A549 (cell line): ENCODE measurements around the gene PPFIA4. TPM values are rescaled to one million over a fixed set of nuclear protein-coding genes. Genes with fewer than 3 reads are reported as not detected.
A peak's percentile ranks its signal among the peaks of the same experiment; 100 is the strongest.

Experiments
- ATAC-seq, 2 experiments: fragments of 200-7000 bp in 1 of 2; fragments of >200 bp in 1 of 2; cut with Nextera tagmentation in 1 of 2; cut with Tn5 transposase in 1 of 2; 3 replicates each; pipeline versions ENCODE4 v1.8.0 to v1.9.1; 2018 to 2020; ENCODE audit warnings: mild to moderate bottlenecking in 1 of 2, moderate library complexity in 1 of 2
- CTCF ChIA-PET: fragments of 300-600 bp; sonication (Branson Sonifier 250); formaldehyde crosslinking; extraction: SDS; loops from one replicate; lab custom pipeline; 2021; ENCODE audit warnings: antibody characterized with exemption, inconsistent platforms; lab: Yijun Ruan, JAX
- POLR2A ChIA-PET: fragments of 350-600 bp; formaldehyde crosslinking; extraction: SDS; loops from one replicate; lab custom pipeline; 2021; ENCODE audit warnings: antibody characterized with exemption, inconsistent platforms; lab: Yijun Ruan, JAX
- DNase-seq, 2 experiments: peaks; one replicate each; pipeline versions ENCODE4 v3.0.0 to v3.0.0-alpha.2; 2011 to 2016; ENCODE audit warnings: low read depth in 1 of 2, low spot score in 1 of 2
- FAIRE-seq: peaks from 2 replicates; lab custom pipeline; 2011; peaks lifted over from hg19 to GRCh38; lab: Jason Lieb, UNC
- H3K27ac ChIP-seq, 2 experiments: fragments of >200 bp; sonication (Bioruptor Twin); formaldehyde crosslinking; 3 replicates each; pipeline ENCODE4 v1.5.1; 2016 to 2017
- H3K4me1 ChIP-seq: fragments of >200 bp; sonication (Bioruptor Twin); formaldehyde crosslinking; 3 replicates; pipeline ENCODE4 v1.6.1; 2016
- H3K4me2 ChIP-seq: fragments of >200 bp; sonication (Bioruptor Twin); formaldehyde crosslinking; 3 replicates; pipeline ENCODE4 v1.6.1; 2016
- H3K4me3 ChIP-seq: fragments of >200 bp; sonication (Bioruptor Twin); formaldehyde crosslinking; 3 replicates; pipeline ENCODE4 v1.5.1; 2016
- H3K9me3 ChIP-seq: fragments of >200 bp; sonication (Bioruptor Twin); formaldehyde crosslinking; 3 replicates; pipeline ENCODE4 v1.6.1; 2016
- ATOH8 ChIP-seq: fragments of 250-450 bp; sonication (Bioruptor Pico); IDR thresholded peaks from 2 replicates; pipeline ENCODE4 v1.5.0; 2020; ENCODE audit warnings: low read depth, mild to moderate bottlenecking, moderate library complexity
- BCL3 ChIP-seq: fragments of >200 bp; sonication (Bioruptor Twin); formaldehyde crosslinking; IDR thresholded peaks from 3 replicates; pipeline ENCODE4 v1.6.1; 2016
- BHLHE40 ChIP-seq: IDR thresholded peaks from 2 replicates; pipeline ENCODE4 v1.6.1; 2012; ENCODE audit warnings: low read depth, low read length, inconsistent platforms
- CBX8 ChIP-seq: fragments of 200-600 bp; sonication (generic); IDR thresholded peaks from 2 replicates; pipeline ENCODE4 v1.6.1; 2016
- E2F6 ChIP-seq: IDR thresholded peaks from 2 replicates; pipeline ENCODE4 v1.6.1; 2012; ENCODE audit warnings: low read depth, borderline replicate concordance
- ESRRA ChIP-seq: fragments of 150-350 bp; IDR thresholded peaks from 2 replicates; pipeline ENCODE4 v1.6.1; 2014; ENCODE audit warnings: mild to moderate bottlenecking, low read length, borderline replicate concordance
- FOSB ChIP-seq: fragments of 250-450 bp; sonication (Bioruptor Pico); IDR thresholded peaks from 2 replicates; pipeline ENCODE4 v1.5.0; 2020; ENCODE audit warnings: mild to moderate bottlenecking, moderate library complexity
- FOSL2 ChIP-seq, 2 experiments: fragments of 450-650 bp in 1 of 2; fragments of >200 bp in 1 of 2; sonication (Bioruptor Twin) in 1 of 2; formaldehyde crosslinking; IDR thresholded peaks; 2 replicates each; pipeline versions ENCODE4 v1.5.0 to v1.6.1; 2016 to 2020; ENCODE audit warnings: mild to moderate bottlenecking in 1 of 2, moderate library complexity in 1 of 2
- FOXS1 ChIP-seq: fragments of 250-450 bp; sonication (Bioruptor Pico); IDR thresholded peaks from 2 replicates; pipeline ENCODE4 v1.5.0; 2020; ENCODE audit warnings: mild to moderate bottlenecking, moderate library complexity
- GATA3 ChIP-seq: IDR thresholded peaks from 2 replicates; pipeline ENCODE4 v1.6.1; 2012; ENCODE audit warnings: borderline replicate concordance
- HDAC2 ChIP-seq: fragments of 200-600 bp; sonication (generic); IDR thresholded peaks from 2 replicates; pipeline ENCODE4 v1.6.1; 2016
- HEYL ChIP-seq: fragments of 250-450 bp; sonication (Bioruptor Pico); IDR thresholded peaks from 2 replicates; pipeline ENCODE4 v1.8.0; 2021; ENCODE audit warnings: mild to moderate bottlenecking, moderate library complexity
- HMGXB4 ChIP-seq: fragments of 250-450 bp; sonication (Bioruptor Pico); IDR thresholded peaks from 2 replicates; pipeline ENCODE4 v1.5.0; 2021; ENCODE audit warnings: mild to moderate bottlenecking, moderate library complexity, borderline replicate concordance
- HOXA7 ChIP-seq: fragments of 250-450 bp; sonication (Bioruptor Pico); IDR thresholded peaks from 2 replicates; pipeline ENCODE4 v1.5.0; 2020; ENCODE audit warnings: mild to moderate bottlenecking, moderate library complexity
- HOXB13 ChIP-seq: fragments of 250-450 bp; sonication (Bioruptor Pico); IDR thresholded peaks from 2 replicates; pipeline ENCODE4 v1.5.0; 2020; ENCODE audit warnings: low read depth, mild to moderate bottlenecking, moderate library complexity
- HOXB5 ChIP-seq: fragments of 250-450 bp; sonication (Bioruptor Pico); IDR thresholded peaks from 2 replicates; pipeline ENCODE4 v1.5.0; 2020; ENCODE audit warnings: mild to moderate bottlenecking, moderate library complexity
- JUN ChIP-seq, 2 experiments: fragments of >200 bp; sonication (Bioruptor Twin); formaldehyde crosslinking; IDR thresholded peaks; 2 replicates in 1 of 2; 3 replicates in 1 of 2; pipeline ENCODE4 v1.6.1; 2016 to 2017
- JUNB ChIP-seq: fragments of >200 bp; sonication (Bioruptor Twin); formaldehyde crosslinking; IDR thresholded peaks from 2 replicates; pipeline ENCODE4 v1.6.1; 2016
- KDM1A ChIP-seq: fragments of 200-600 bp; sonication (generic); IDR thresholded peaks from 2 replicates; pipeline ENCODE4 v1.6.1; 2016; ENCODE audit warnings: low read depth, mild to moderate bottlenecking
- KDM5A ChIP-seq: fragments of 200-600 bp; sonication (generic); IDR thresholded peaks from 2 replicates; pipeline ENCODE4 v1.6.1; 2016; ENCODE audit warnings: antibody characterized with exemption, mild to moderate bottlenecking
- MAFK ChIP-seq: fragments of 450-650 bp; IDR thresholded peaks from 2 replicates; pipeline ENCODE4 v1.6.1; 2014; ENCODE audit not compliant: partially characterized antibody
- MAZ ChIP-seq: fragments of 150-350 bp; IDR thresholded peaks from 2 replicates; pipeline ENCODE4 v1.6.1; 2014; ENCODE audit warnings: antibody characterized with exemption, low read depth, low read length, borderline replicate concordance
- NR3C1 ChIP-seq: fragments of >200 bp; sonication (Bioruptor Twin); formaldehyde crosslinking; IDR thresholded peaks from 3 replicates; pipeline ENCODE4 v1.6.1; 2017
- POLR2A ChIP-seq: IDR thresholded peaks from 2 replicates; pipeline ENCODE4 v1.6.1; 2012; ENCODE audit warnings: mild to moderate bottlenecking, low read length
- POLR2AphosphoS2 ChIP-seq: conservative IDR thresholded peaks from 2 replicates; pipeline ENCODE4 v1.6.1; 2012; ENCODE audit warnings: low read length, improper control_type of control experiment, inconsistent platforms
- RAD21 ChIP-seq, 2 experiments: fragments of >200 bp in 1 of 2; sonication (Bioruptor Twin) in 1 of 2; formaldehyde crosslinking in 1 of 2; IDR thresholded peaks in 1 of 2; conservative IDR thresholded peaks in 1 of 2; 2 replicates in 1 of 2; 3 replicates in 1 of 2; pipeline ENCODE4 v1.6.1; 2012 to 2018; ENCODE audit warnings: inconsistent platforms in 1 of 2
- RARB ChIP-seq: fragments of 250-450 bp; sonication (Bioruptor Pico); IDR thresholded peaks from 2 replicates; pipeline ENCODE4 v1.8.0; 2021; ENCODE audit warnings: mild to moderate bottlenecking, moderate library complexity
- SMC3 ChIP-seq: fragments of >200 bp; sonication (Bioruptor Twin); formaldehyde crosslinking; IDR thresholded peaks from 3 replicates; pipeline ENCODE4 v1.6.1; 2018; ENCODE audit warnings: inconsistent platforms
- ZC3H11A ChIP-seq: fragments of 450-650 bp; IDR thresholded peaks from 2 replicates; pipeline ENCODE4 v1.6.1; 2014; ENCODE audit warnings: antibody characterized with exemption, mild to moderate bottlenecking
- ZNF302 ChIP-seq: fragments of 250-450 bp; sonication (Bioruptor Pico); IDR thresholded peaks from 2 replicates; pipeline ENCODE4 v1.9.0; 2021; ENCODE audit warnings: inconsistent platforms, mild to moderate bottlenecking, moderate library complexity
- WGBS: methylation state at CpG from one replicate; pipeline ENCODE4 v1.1.6; 2017; ENCODE audit errors: missing lambda C conversion rate; 5-methylcytosine and 5-hydroxymethylcytosine counted together
- polyA plus RNA-seq, 4 experiments: library from polyadenylated mRNA; depleted of rRNA in 3 of 4; stranded (reverse); fragments of >200 nt; fragmentation: RNase III in 1 of 4; extraction: RNeasy Plus Mini Kit Qiagen cat#74134 plus additional on column Dnase treatment in 1 of 4; gene quantifications; 2 replicates in 3 of 4; 3 replicates in 1 of 4; pipeline ENCODE4 v1.2.3, GENCODE V29; 2011 to 2017

The PPFIA4 gene
- polyA plus RNA-seq, 2 of the 4 experiments (the other 2 are of a cell fraction), result 0.47 to 0.63 TPM

GRCh38 chr1:203095061-203095690 lies 68.9 kb downstream of the PPFIA4 start:
- TF ChIP-seq KDM1A (0 out of 2 replicates have a peak, but pooled peaks have one; percentile 21), SMC3 (no peak)
- DNase-seq (no peak), FAIRE-seq (no peak), ATAC-seq (no peak)
- CTCF ChIA-PET, result interaction anchor here (1.4 kb wide), 1 partner anchor 77 kb away, joined by 3 read pairs; no protein-coding TSS in a partner anchor
- Histone ChIP-seq H3K4me3 (no peak overlapping the region), H3K4me2 (no peak overlapping the region), H3K9me3 (peaks cover 18% of the 10 kb centered on the region), H3K4me1 (no peaks in the 10 kb centered on the region), H3K27ac (no peak overlapping the region)
- POLR2A ChIA-PET, result no interaction called here
- 2% methylated on average over 1 of the region's 1 CpG for WGBS

- ATAC-seq (no peak), DNase-seq (no peak), FAIRE-seq (no peak)
- CTCF ChIA-PET, result interaction anchor here (0.7 to 4.4 kb wide), 6 partner anchors 17 to 244 kb away, joined by 3 to 20 read pairs (median 3); no protein-coding TSS in a partner anchor
- POLR2A ChIA-PET, result no interaction called here
- Histone ChIP-seq H3K9me3 (peaks cover 18% of the 10 kb centered on the region), H3K4me1 (no peaks in the 10 kb centered on the region), H3K4me3 (no peak overlapping the region), H3K27ac (no peak overlapping the region), H3K4me2 (no peak overlapping the region)
- TF ChIP-seq ZNF302 (CRISPR knock-in tag), result no peak
- TF ChIP-seq JUNB, result no peak
- TF ChIP-seq FOSL2 (IDR thresholded peaks at IDR 0.05), result no peak
- no peak for TF ChIP-seq FOSL2 (CRISPR knock-in tag; IDR thresholded peaks at IDR 0.05)
- TF ChIP-seq RAD21 (conservative IDR thresholded peaks at IDR 0.05 in 1 of 2, IDR thresholded peaks at IDR 0.05 in 1 of 2), result no peak
- TF ChIP-seq HOXB13 (CRISPR knock-in tag), result no peak
- no peak for TF ChIP-seq FOSB
- no peak for TF ChIP-seq POLR2AphosphoS2
- no peak for TF ChIP-seq RARB (CRISPR knock-in tag)
- TF ChIP-seq CBX8, result no peak
- no peak for TF ChIP-seq BHLHE40
- TF ChIP-seq FOXS1 (CRISPR knock-in tag), result no peak
- no peak for TF ChIP-seq GATA3
- no peak for TF ChIP-seq HEYL (CRISPR knock-in tag)
- TF ChIP-seq ZC3H11A, result no peak
- no peak for TF ChIP-seq ESRRA
- TF ChIP-seq NR3C1, result no peak
- TF ChIP-seq ATOH8 (CRISPR knock-in tag), result no peak
- TF ChIP-seq MAZ, result no peak
Observed at GRCh38 chr1:203096566-203096965, 70.3 kb downstream of the PPFIA4 start.

- Histone ChIP-seq H3K4me1 (no peaks in the 10 kb centered on the region), H3K9me3 (peaks cover 18% of the 10 kb centered on the region), H3K4me2 (no peak overlapping the region), H3K4me3 (no peak overlapping the region), H3K27ac (no peak overlapping the region)
- ChIA-PET POLR2A (no interaction called here), CTCF (interaction anchor here (0.7 to 4.4 kb wide), 5 partner anchors 17 to 244 kb away, joined by 3 to 20 read pairs (median 3); no protein-coding TSS in a partner anchor)
- ATAC-seq (no peak), FAIRE-seq (no peak), DNase-seq (no peak)
- 0% methylated on average over 1 of the region's 1 CpG for WGBS
- TF ChIP-seq FOSB (no peak), KDM1A (no peak), ATOH8 (CRISPR knock-in tag) (no peak), HDAC2 (no peak), BCL3 (no peak), RAD21 (conservative IDR thresholded peaks at IDR 0.05 in 1 of 2, IDR thresholded peaks at IDR 0.05 in 1 of 2) (no peak), FOXS1 (CRISPR knock-in tag) (no peak), CBX8 (no peak), HOXB5 (CRISPR knock-in tag) (no peak), MAFK (no peak), JUN (IDR thresholded peaks at IDR 0.05) (no peak), HOXA7 (CRISPR knock-in tag) (no peak), POLR2A (no peak), HMGXB4 (CRISPR knock-in tag) (no peak), POLR2AphosphoS2 (no peak), E2F6 (no peak), KDM5A (no peak), SMC3 (no peak)
Observed at GRCh38 chr1:203097001-203097400, 70.7 kb downstream of the PPFIA4 start.
